Testis (tissue), 2 donors: ENCODE results near the gene FHIT.

Experiments used
- CTCF ChIP-seq, 3 experiments: fragments of 450-650 bp in 2 of 3; fragments of 200-600 bp in 1 of 3; sonication (generic) in 1 of 3; IDR thresholded peaks; one replicate each; pipeline ENCODE4 v1.5.1; 2016 to 2019; ENCODE audit warnings: antibody characterized with exemption in 3 of 3, mild to moderate bottlenecking in 2 of 3, moderate library complexity in 1 of 3
- POLR2A ChIP-seq: fragments of 450-650 bp; IDR thresholded peaks from one replicate; pipeline ENCODE4 v1.6.1; 2017; ENCODE audit warnings: antibody characterized with exemption, mild to moderate bottlenecking, moderate library complexity

- TF ChIP-seq CTCF (IDR thresholded peaks at IDR 0.05) (no peak), POLR2A (no peak)
Observed at GRCh38 chr3:60953351-60953750, 297.9 kb downstream of the FHIT start.
